Stimulated activated naive B cell treated with anti-CD40 and anti-IgM and Interleukin-4, amounts not matched to agents 10 μg/mL and 1 μg/mL and 100 μg/mL, for 72 hours (primary cell): Measurements from ENCODE around the gene FGD3.
"Not testable (repeated sequence)": the region's sequence is repeated elsewhere in the genome, so short reads cannot be mapped to it uniquely, and the experiment has no call there.

ENCODE experiments used
- ATAC-seq, 2 donors: fragments of 150-1000 bp; cut with Tn5 transposase; replicated peaks; 2 replicates each; pipeline ENCODE4 v1.10.0; 2021; ENCODE audit warnings: moderate library complexity in 1 of 2
- DNase-seq: peaks from one replicate; pipeline ENCODE4 v3.0.0; 2021
- H3K27ac Mint-ChIP-seq: one replicate; pipeline ENCODE4 v1.8.0; 2022; ENCODE audit warnings: mild to moderate bottlenecking, mixed read lengths
- H3K27me3 Mint-ChIP-seq, 2 donors: one replicate each; pipeline ENCODE4 v1.8.0; 2022; ENCODE audit warnings: mixed read lengths in 2 of 2
- H3K36me3 Mint-ChIP-seq, 2 donors: one replicate each; pipeline ENCODE4 v1.8.0; 2022; ENCODE audit warnings: mixed read lengths in 2 of 2, mild to moderate bottlenecking in 1 of 2
- H3K4me1 Mint-ChIP-seq, 2 donors: one replicate each; pipeline ENCODE4 v1.8.0; 2022; ENCODE audit warnings: mixed read lengths in 2 of 2, mild to moderate bottlenecking in 1 of 2
- H3K4me3 Mint-ChIP-seq, 2 donors: one replicate each; pipeline ENCODE4 v1.8.0; 2022; ENCODE audit warnings: mild to moderate bottlenecking in 2 of 2, mixed read lengths in 2 of 2, moderate library complexity in 1 of 2
- H3K9me3 Mint-ChIP-seq, 2 donors: one replicate each; pipeline ENCODE4 v1.8.0; 2022; ENCODE audit warnings: mixed read lengths in 2 of 2, mild to moderate bottlenecking in 1 of 2

FGD3 gene

GRCh38 chr9:92978345-92978875 lies 31.1 kb downstream of the FGD3 start:
- H3K27me3 Mint-ChIP-seq = no peaks in the 10 kb centered on the region
- H3K36me3 Mint-ChIP-seq = peaks cover 34 to 50% of the 10 kb centered on the region in 2 donors
- H3K4me1 Mint-ChIP-seq = peaks cover 41 to 69% of the 10 kb centered on the region in 2 donors
- no peak overlapping the region for H3K4me3 Mint-ChIP-seq
- DNase-seq = no peak
- ATAC-seq = no peak
- peak overlapping the region; percentile 37 for H3K27ac Mint-ChIP-seq
- no peaks in the 10 kb centered on the region for H3K9me3 Mint-ChIP-seq

- DNase-seq (no peak), ATAC-seq (no peak)
- H3K27ac Mint-ChIP-seq = no peak overlapping the region
- H3K9me3 Mint-ChIP-seq = peaks cover 0 to 1% of the 10 kb centered on the region in 2 donors
- H3K27me3 Mint-ChIP-seq = no peaks in the 10 kb centered on the region
- peaks cover 32 to 59% of the 10 kb centered on the region in 2 donors for H3K4me1 Mint-ChIP-seq
- H3K36me3 Mint-ChIP-seq = peaks cover 43 to 52% of the 10 kb centered on the region in 2 donors
- no peak overlapping the region for H3K4me3 Mint-ChIP-seq
These were observed 32.1 kb downstream of the FGD3 start for GRCh38 chr9:92979283-92980056.

- peak overlapping the region; percentile 1 to 49 for H3K4me3 Mint-ChIP-seq
- ATAC-seq (peak; percentile 62 to 64), DNase-seq (no peak)
- H3K4me1 Mint-ChIP-seq = peaks cover 30 to 57% of the 10 kb centered on the region in 2 donors
- H3K36me3 Mint-ChIP-seq = peaks cover 46 to 54% of the 10 kb centered on the region in 2 donors
- H3K27ac Mint-ChIP-seq = peak overlapping the region; percentile 85
- peaks cover 0 to 1% of the 10 kb centered on the region in 2 donors for H3K9me3 Mint-ChIP-seq
- no peaks in the 10 kb centered on the region for H3K27me3 Mint-ChIP-seq
These were observed 32.9 kb downstream of the FGD3 start for GRCh38 chr9:92980085-92980745.

GRCh38 chr9:92982130-92982529 lies 34.8 kb downstream of the FGD3 start:
- no peak overlapping the region for H3K27ac Mint-ChIP-seq
- H3K9me3 Mint-ChIP-seq = peaks cover 0 to 1% of the 10 kb centered on the region in 2 donors
- no peaks in the 10 kb centered on the region for H3K27me3 Mint-ChIP-seq
- H3K4me3 Mint-ChIP-seq = no peak overlapping the region
- ATAC-seq (no peak), DNase-seq (no peak)
- H3K36me3 Mint-ChIP-seq = peaks cover 31 to 45% of the 10 kb centered on the region in 2 donors
- peaks cover 35 to 53% of the 10 kb centered on the region in 2 donors for H3K4me1 Mint-ChIP-seq

- peaks cover 0 to 1% of the 10 kb centered on the region in 2 donors for H3K9me3 Mint-ChIP-seq
- no peaks in the 10 kb centered on the region for H3K27me3 Mint-ChIP-seq
- DNase-seq = no peak
- no peak overlapping the region for H3K4me3 Mint-ChIP-seq
- ATAC-seq = no peak
- H3K36me3 Mint-ChIP-seq = peaks cover 36 to 40% of the 10 kb centered on the region in 2 donors
- peaks cover 36 to 57% of the 10 kb centered on the region in 2 donors for H3K4me1 Mint-ChIP-seq
- no peak overlapping the region for H3K27ac Mint-ChIP-seq
These were observed 36.8 kb downstream of the FGD3 start for GRCh38 chr9:92983984-92984589.

- DNase-seq (no peak), ATAC-seq (no peak)
- Mint-ChIP-seq H3K27ac (no peak overlapping the region), H3K27me3 (no peaks in the 10 kb centered on the region), H3K9me3 (peaks cover 0 to 1% of the 10 kb centered on the region in 2 donors), H3K4me3 (no peak overlapping the region), H3K36me3 (peaks cover 39 to 42% of the 10 kb centered on the region in 2 donors), H3K4me1 (peaks cover 35 to 57% of the 10 kb centered on the region in 2 donors)
These were observed 37.7 kb downstream of the FGD3 start for GRCh38 chr9:92984976-92985375.

GRCh38 chr9:92986176-92987119 lies 39.1 kb downstream of the FGD3 start:
- no peak overlapping the region for H3K4me3 Mint-ChIP-seq
- peak; percentile 51 to 64 for ATAC-seq
- H3K9me3 Mint-ChIP-seq = peaks cover 0 to 1% of the 10 kb centered on the region in 2 donors
- H3K4me1 Mint-ChIP-seq = peaks cover 33 to 60% of the 10 kb centered on the region in 2 donors
- H3K27me3 Mint-ChIP-seq = no peaks in the 10 kb centered on the region
- DNase-seq = no peak
- H3K27ac Mint-ChIP-seq = peak overlapping the region; percentile 1
- peaks cover 33 to 39% of the 10 kb centered on the region in 2 donors for H3K36me3 Mint-ChIP-seq

- ATAC-seq = no peak
These were observed 41.0 kb downstream of the FGD3 start for GRCh38 chr9:92988215-92988768.

GRCh38 chr9:92989561-92989960 lies 42.2 kb downstream of the FGD3 start:
- no peak overlapping the region for H3K4me3 Mint-ChIP-seq
- peaks cover 32 to 38% of the 10 kb centered on the region in 2 donors for H3K36me3 Mint-ChIP-seq
- ATAC-seq (peak; percentile 52 to 69), DNase-seq (no peak)
- peaks cover 38 to 76% of the 10 kb centered on the region in 2 donors for H3K4me1 Mint-ChIP-seq
- H3K27me3 Mint-ChIP-seq = no peaks in the 10 kb centered on the region
- H3K27ac Mint-ChIP-seq = no peak overlapping the region
- peaks cover 0 to 4% of the 10 kb centered on the region in 2 donors for H3K9me3 Mint-ChIP-seq

More at GRCh38 chr9:92988215-92988768, 41.0 kb downstream of the FGD3 start:
- no peak for DNase-seq
- no peak overlapping the region for H3K27ac Mint-ChIP-seq
- H3K27me3 Mint-ChIP-seq = no peaks in the 10 kb centered on the region
- H3K36me3 Mint-ChIP-seq = peaks cover 32 to 38% of the 10 kb centered on the region in 2 donors
- H3K9me3 Mint-ChIP-seq = peaks cover 0 to 1% of the 10 kb centered on the region in 2 donors
- H3K4me1 Mint-ChIP-seq = peaks cover 38 to 69% of the 10 kb centered on the region in 2 donors
- no peak overlapping the region for H3K4me3 Mint-ChIP-seq

GRCh38 chr9:92990461-92990860 lies 43.1 kb downstream of the FGD3 start:
- DNase-seq (no peak), ATAC-seq (no peak)
- Mint-ChIP-seq H3K27ac (no peak overlapping the region), H3K4me3 (no peak overlapping the region), H3K36me3 (peaks cover 31 to 37% of the 10 kb centered on the region in 2 donors), H3K9me3 (peaks cover 0 to 4% of the 10 kb centered on the region in 2 donors), H3K27me3 (no peaks in the 10 kb centered on the region), H3K4me1 (peaks cover 42 to 83% of the 10 kb centered on the region in 2 donors)

GRCh38 chr9:92992549-92992948 lies 45.2 kb downstream of the FGD3 start:
- Mint-ChIP-seq H3K36me3 (peaks cover 37 to 47% of the 10 kb centered on the region in 2 donors), H3K9me3 (peaks cover 0 to 10% of the 10 kb centered on the region in 2 donors), H3K4me3 (no peak overlapping the region), H3K4me1 (peaks cover 45 to 85% of the 10 kb centered on the region in 2 donors), H3K27ac (no peak overlapping the region), H3K27me3 (no peaks in the 10 kb centered on the region)
- ATAC-seq = no peak
- DNase-seq = no peak

GRCh38 chr9:92998871-92999270 lies 51.5 kb downstream of the FGD3 start:
- not testable (repeated sequence) for H3K27me3 Mint-ChIP-seq, DNase-seq, H3K4me3 Mint-ChIP-seq, H3K27ac Mint-ChIP-seq, ATAC-seq
- Mint-ChIP-seq H3K9me3 (peaks cover 0 to 15% of the 10 kb centered on the region in 2 donors), H3K36me3 (peaks cover 34 to 56% of the 10 kb centered on the region in 2 donors), H3K4me1 (peaks cover 28 to 55% of the 10 kb centered on the region in 2 donors)

- Mint-ChIP-seq H3K4me1 (peaks cover 23 to 39% of the 10 kb centered on the region in 2 donors), H3K36me3 (peaks cover 36 to 59% of the 10 kb centered on the region in 2 donors), H3K27me3 (no peaks in the 10 kb centered on the region), H3K9me3 (peaks cover 0 to 11% of the 10 kb centered on the region in 2 donors), H3K27ac (peak overlapping the region; percentile 75), H3K4me3 (no peak overlapping the region)
- DNase-seq (no peak), ATAC-seq (no peak)
These were observed 53.7 kb downstream of the FGD3 start for GRCh38 chr9:93001031-93001430.
